Endometrial microvascular endothelial cells (primary cell): ENCODE data around the gene PLPPR1. TPM values are rescaled to one million over a fixed set of nuclear protein-coding genes. Genes with fewer than 3 reads are reported as not detected.
"Not testable (repeated sequence)": the region's sequence is repeated elsewhere in the genome, so short reads cannot be mapped to it uniquely, and the experiment has no call there.

Source experiments
- in situ Hi-C: cut with HindIII; loops from 2 replicates; pipeline ENCODE4 v1.10.0; 2017; ENCODE audit warnings: low sequenced_read_pairs, low pct_unique_long_range_greater_than_20kb; ENCODE audit errors: inconsistent ontology term
- total RNA-seq: library from RNA; depleted of rRNA; stranded (reverse); fragments of >200 nt; gene quantifications from one replicate; pipeline ENCODE4 v1.2.3, GENCODE V29; 2015; ENCODE audit errors: inconsistent ontology term

PLPPR1 gene
- total RNA-seq, 1 donor from 2014 or later: not detected

DNA sequence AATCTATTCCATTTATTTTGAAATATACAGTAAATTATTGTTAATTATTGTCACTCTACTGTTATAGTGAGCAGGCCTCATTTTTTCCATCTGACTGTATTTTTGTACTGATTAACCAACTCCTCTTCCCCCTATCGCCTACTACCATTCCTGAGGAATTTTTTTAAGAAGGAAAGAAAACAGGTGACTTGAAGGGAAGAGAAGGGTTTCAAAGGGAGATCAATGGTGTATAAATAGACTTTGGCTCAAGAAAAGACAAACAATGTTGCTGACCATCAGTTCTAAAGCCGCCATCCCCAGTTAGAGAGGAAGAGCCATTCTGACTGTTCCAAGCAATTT, 286.6 kb downstream of the PLPPR1 start:
- in situ Hi-C loops: no loop called here

DNA sequence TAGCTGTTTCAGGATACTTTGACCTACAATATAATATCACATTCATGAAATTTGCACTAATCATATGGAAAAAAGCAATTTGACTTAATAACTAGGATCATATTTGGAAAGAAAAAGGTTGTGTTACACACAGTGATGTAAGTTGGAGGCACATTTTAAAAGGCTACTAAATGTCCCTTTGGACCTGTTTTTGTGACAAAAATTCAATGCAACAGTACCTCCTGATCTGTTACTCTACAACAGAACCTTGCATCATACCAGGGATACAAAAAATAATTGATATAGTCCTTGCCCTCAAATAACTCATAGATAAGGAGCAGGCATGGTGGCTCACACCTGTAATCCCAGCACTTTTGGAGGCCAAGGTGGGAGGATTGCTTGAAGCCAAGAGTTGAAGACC, 289.2 kb downstream of the PLPPR1 start:
- in situ Hi-C loops: no loop called here

DNA sequence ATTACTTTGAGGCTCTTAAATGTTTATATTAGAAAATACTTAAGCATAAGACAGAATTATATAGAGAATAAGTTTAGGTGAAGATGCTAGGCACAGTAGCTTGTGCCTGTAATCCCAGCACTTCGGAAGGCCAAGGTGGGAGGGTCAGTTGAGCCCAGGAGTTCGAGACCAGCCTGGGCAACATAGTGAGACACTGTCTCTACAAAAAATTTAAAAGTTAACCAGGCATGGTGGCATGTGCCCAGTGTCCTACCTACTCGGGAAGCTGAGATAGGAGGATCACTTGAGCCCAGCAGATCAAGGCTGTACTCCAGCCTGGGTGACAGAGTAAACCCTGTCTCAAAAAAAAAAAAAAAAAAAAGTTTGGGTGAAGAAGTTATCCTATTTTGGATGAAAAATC, 294.6 kb downstream of the PLPPR1 start:
- in situ Hi-C loops: no loop called here

DNA sequence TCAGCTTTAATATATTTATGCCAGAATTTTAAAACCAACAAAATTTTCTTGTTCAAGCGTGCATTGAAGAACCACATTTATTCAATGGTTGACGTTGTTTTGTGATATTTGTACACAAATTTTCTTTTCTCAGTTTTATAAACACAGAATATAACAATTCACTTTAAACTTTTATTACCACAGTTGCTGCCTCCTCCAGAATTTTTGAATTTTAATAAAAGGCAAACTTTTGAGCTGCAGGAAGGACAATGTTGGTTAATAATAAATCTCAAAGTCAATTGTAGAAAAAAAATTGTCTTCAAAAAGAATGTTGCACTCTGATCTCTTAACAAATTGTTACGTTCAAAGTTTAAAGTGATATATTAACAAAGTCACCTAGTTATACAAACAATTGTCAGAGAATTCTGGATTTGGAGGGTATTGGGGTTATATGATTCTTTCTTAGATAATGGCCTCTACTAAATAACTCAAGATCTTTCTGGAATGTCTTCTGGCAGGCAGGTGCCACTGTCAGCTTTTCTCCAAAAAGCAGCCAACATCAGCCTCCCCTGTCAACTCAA, 295.8 kb downstream of the PLPPR1 start:
- in situ Hi-C loops: no loop called here

DNA sequence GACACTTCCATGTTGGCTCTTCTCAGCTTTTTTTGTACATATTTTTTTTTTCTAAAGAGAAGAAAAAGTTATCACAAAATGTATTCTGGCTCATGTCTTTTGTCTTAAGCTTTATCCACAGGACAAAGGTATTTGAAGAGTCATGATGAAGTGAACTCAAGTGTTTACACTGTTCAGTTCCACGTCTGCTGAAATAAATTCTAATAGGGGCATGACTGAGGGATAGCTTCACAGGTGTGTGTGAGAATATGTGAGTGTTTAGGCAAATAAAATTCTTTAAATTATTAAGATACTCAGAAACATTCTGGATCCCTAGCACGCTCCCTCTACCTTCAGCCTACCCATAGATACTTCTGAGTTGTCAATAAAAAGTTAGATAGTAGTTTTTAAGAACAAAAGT, 296.5 kb downstream of the PLPPR1 start:
- in situ Hi-C loops: no loop called here

DNA sequence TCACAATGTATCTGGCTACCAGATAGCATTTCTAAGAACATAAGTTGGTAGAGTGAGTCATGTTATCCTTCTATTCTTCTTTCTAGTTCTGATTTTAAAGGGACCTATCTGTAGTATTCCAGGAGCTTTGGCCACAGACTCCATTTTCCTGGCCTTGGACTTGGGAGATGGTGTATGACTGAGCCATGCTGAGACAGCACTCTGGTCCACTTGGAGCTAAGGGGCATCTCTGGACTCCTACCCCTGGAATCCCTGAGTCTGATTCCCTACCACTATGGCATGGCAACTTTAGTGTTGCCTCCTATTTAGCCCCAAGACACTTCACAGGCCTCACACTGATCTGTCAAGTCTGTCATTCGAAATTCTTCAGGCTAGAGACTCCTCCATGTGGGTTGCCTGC, 297.5 kb downstream of the PLPPR1 start:
- in situ Hi-C loops: no loop called here

DNA sequence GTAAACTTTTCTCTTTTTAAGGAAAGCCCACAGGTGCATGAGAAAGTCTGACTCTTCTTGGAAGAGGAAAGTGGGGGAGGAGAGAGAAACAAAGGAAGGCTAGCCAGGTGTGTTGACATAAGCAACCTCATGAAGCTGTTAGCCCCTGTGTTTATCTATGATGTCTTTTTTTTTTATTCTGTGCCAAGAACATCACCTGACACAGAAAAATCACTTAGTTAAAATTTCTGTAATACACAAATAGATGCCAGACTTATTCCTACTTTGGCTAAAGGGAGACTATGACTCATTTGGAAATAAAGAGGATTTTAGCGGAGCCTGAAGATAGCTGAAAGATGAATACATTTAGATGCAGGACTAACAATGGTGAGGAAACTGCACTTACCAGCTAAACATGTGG, 298.0 kb downstream of the PLPPR1 start:
- in situ Hi-C loops: no loop called here

DNA sequence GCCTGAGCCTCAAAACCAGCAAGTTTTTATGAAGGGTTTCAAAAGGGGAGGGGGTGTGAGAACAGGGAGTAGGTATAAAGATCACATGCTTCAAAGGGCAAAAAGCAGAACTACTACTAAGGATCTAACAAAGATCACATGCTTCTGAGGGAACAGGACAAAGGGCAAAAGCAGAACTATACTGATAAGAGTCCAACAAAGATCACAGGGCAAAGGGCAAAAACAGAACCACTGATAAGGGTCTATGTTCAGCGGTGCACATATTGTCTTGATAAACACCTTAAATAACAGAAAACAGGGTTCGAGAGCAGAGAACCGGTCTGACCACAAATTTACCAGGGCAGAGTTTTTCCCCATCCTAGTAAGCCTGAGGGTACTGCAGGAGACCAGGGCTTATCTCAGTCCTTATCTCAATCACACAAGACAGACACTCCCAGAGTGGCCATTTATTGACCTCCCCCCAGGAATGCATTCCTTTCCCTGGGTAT, 298.9 kb downstream of the PLPPR1 start:
- in situ Hi-C loops: not testable (repeated sequence)

DNA sequence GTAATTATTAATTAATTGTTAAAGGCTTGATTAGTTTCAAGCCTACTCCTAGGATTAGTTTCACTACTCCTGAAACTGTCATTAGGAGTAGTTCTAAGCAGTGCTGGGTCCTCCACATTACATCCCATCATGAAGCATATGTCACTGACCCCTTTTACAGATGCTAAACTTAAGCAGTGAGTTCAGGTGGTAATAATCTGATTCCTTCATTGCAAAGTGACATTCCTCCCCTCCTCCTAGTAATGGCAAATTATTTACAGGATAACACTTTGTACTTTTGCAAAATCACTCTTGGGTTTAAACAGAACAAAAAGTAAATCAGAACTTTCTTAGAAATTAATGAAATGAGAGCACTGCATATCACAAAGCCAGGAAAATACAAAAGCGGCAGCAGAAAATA, 303.8 kb downstream of the PLPPR1 start:
- in situ Hi-C loops: no loop called here

DNA sequence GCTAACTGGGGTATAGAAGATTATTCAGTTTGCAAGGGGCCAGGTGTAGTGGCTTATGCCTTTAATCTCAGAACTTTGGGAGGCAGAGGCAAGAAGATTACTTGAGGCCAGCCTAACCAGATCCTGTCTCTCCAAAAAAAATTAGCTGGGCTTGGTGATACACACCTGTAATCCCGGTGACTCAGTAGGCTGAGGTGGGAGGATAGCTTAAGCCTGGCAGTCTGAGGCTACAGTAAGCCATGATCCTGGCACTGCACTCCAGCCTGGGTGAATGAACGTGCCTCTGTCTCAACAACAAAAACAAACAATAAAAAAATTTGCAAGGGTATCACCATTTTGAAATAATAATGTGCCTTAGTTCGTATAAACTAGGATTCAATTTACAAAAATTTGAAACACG, 305.0 kb downstream of the PLPPR1 start:
- in situ Hi-C loops: no loop called here

DNA sequence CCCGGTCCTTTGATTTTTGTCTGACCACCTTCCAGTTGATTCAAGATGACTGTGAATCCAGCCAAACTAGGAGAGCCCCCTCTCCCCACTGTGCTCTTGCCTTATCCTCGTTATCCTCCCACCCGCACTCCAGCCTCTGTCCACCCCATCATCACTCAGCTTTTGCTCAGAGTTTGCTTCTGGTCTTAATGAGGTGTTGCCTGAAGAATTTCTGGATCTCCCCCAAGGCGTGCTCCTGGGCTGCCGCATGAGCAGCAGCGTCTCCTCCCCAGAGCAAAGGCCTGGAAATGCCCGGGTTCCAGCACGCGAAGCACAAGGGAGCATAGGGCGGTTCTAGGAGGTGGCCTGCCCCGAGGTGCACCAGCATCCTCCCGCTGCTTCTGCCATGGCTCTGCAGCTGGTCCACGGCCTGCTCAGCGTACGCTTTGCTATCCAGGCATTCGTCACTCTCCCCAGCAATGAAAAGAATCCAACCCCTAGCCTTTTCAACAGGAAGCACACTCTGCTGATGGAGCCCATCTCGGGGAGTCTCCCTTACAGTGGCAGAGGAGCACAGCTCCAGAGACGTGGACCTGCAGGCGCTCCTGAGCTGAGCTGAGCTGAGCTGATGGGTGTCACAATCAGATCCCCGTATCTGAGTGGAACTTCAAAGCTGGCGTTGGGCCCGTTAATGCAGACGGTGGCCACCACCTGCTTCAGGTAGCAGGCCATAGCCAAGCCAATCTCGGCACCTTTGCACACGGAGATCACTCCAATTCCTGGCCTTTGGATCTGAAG, 305.6 kb downstream of the PLPPR1 start:
- in situ Hi-C loops: no loop called here

DNA sequence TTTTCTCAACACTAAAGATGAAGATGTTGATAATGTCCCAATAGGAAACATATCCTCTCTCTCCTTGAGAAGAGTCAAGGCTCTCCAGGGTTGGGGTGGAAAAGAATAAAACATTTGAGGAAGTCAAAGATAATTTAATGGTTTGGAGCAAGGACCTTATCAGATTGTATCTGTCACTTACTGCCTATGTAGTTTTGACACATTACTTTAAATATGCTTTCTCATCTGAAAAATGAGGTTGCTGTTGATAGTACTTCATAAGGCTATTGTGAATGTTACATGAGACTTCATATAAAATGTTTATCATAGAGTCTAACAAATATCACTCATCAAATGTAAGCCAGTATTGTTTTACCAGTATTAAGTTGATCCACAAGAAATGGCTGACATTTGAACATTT, 307.6 kb downstream of the PLPPR1 start:
- in situ Hi-C loops: no loop called here

DNA sequence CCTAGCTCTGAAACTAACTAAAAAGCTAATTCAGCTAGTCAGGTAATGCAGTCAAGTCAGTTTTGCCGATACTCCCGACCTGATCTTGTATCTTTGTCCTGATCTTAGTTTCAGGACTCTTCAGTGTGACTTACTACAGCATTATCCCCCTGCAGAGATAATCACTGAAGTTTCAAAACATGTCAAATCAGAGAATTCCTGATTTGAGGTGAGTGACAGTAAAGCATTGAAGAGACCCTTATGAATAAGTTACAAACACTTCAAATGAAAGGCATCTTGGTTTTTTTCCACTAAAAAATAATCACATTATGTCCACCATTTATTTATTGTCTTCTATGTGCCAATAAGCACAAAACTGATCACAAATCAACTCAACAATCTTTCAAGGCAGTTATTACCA, 308.7 kb downstream of the PLPPR1 start:
- in situ Hi-C loops: no loop called here

DNA sequence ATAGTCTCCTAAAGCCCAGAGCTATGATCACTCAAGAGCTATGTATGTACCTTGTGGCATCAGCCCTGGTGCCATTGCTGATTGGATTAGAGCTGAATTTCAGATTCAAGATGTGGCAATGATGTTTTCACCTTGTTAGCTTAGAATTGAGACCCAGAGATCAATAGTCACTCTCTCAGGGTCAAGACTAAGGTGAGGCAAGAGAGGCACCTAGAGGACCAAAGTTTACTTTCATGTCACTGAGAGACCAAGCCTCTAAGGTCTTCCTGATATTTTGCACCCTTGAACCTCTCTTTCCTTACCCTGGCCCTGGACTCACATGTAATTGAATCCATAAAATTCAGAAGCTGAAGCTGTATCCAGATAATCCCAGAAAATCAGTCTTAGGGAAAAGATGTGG, 313.4 kb downstream of the PLPPR1 start:
- in situ Hi-C loops: no loop called here

DNA sequence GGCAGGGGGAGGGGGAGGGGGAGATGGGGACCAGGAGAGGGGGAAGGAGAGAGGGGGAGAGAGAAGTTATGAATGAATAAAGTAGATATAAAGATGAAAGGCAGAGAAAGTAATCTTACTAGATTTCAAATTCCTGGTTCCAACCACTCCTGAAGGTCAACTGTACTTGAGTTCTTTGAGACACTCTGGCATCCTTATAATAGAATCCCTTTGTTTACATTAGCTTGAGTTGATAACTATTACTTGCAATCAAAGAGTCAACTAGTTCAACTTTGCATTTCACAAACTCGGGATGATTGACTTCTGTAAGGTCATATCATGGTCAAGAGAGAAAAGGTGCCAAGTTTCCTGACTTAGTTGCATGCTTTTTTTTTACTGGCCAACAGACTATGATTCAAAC, 314.1 kb downstream of the PLPPR1 start:
- in situ Hi-C loops: no loop called here

DNA sequence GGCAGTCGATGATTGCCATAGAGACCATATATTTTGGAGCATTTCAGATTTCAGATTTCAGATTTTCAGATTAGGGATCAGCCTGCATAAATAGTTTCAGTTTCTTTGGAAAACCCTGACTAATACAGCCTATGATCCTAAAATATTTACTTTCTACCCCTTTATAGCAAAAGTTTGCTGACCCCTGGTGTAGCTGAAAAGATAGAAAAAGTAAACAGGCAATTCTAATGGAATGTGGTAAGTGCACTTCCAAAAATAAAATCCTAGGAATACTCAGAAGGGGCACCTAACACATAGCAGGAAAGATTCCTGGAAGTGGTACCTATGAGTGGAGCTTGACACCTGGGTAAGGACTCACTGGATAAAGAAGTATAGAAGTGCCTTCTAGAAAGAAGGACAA, 321.8 kb downstream of the PLPPR1 start:
- in situ Hi-C loops: no loop called here

DNA sequence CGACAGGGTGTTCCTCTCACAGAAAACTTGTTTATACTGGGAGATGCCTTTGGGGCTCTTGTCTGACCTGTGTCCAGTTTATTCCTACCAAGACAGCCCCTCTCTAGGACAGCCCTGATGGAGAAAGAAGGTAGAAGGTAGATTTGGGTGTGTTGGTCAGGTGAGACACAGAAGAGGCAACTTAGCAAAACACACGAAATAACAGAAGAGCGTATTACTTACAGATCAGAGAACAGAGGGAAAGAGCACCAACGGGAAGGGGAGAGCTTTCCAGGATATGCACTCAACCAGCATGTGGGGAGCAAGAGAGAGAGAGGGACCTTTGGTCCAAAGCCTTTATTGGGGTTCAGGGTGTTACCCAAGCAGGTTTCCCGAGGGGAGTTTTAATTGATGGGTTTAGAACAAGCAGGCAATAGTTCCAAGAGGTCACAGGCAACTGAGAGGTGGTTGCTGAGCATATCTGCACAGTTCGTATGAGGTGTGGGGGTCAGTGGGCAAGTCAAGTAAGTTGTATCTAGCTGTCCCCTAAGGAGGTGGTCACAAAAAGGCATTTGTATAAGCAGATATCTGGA, 324.5 kb downstream of the PLPPR1 start:
- in situ Hi-C loops: no loop called here

DNA sequence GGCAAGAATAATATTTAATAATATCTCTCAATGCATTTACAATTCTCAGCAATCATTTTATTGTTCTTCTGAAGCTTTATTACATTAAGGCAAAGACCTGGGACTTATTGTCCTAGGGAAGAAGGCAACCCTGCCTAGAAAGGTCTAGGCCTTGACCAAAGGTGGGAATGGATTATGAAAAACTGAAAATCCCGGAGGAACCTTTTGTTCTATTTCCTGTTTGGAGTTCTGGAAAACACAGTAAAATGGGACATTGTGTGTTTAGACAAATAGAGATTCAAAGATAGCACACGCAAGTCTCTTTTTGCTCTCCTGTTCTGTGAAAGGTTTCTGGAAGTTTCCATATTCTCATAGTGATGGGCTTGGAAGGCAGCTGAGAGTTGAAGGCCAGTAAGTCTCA, 325.2 kb downstream of the PLPPR1 start:
- in situ Hi-C loops: no loop called here

DNA sequence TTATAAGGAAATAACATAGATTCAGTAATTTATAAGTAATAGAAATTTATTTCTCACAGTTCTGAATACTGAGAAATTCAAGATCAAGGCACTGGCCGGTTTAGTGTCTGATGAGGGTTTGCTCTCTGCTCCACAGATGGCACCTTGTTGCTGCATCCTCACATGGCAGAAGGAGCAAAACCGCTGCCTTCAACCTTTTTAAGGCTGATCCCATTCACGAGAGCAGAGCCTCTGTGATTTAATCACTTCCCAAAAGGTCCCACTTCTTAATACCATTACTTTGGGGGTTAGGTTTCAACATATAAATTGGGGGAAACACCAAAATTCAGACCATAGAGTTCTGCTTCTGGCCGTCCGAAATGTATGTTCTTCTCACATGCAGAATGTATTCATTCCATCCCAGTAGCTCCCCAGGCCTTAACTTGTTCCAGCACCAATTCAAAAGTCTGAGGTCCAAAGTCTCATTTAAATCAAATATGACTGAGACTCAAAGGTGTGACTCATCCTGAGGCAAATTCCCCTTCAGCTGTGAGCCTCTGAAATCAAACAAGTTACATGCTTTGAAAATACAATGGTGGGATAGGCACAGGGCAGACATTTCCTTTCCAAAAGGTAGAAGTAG, 325.7 kb downstream of the PLPPR1 start:
- in situ Hi-C loops: no loop called here
